NB4 (cell line): ENCODE measurements around the gene MXI1.

Source experiments
- CTCF ChIP-seq: IDR thresholded peaks from one replicate; pipeline ENCODE4 v1.5.1; 2012; ENCODE audit warnings: low read depth, low read length
- MYC ChIP-seq: IDR thresholded peaks from 2 replicates; pipeline ENCODE4 v1.6.1; 2011; ENCODE audit warnings: low read depth, low read length
- POLR2A ChIP-seq: IDR thresholded peaks from 2 replicates; pipeline ENCODE4 v1.6.1; 2011; ENCODE audit warnings: mild to moderate bottlenecking; ENCODE audit not compliant: insufficient read length; ENCODE audit errors: extremely low read depth

GRCh38 chr10:110184398-110184797 is 23.0 kb upstream of the MXI1 start:
- TF ChIP-seq MYC (no peak), CTCF (no peak), POLR2A (no peak)
